ENCODE measurements around the gene PLA2G2D. TPM values are rescaled to one million over a fixed set of nuclear protein-coding genes. Genes with fewer than 3 reads are reported as not detected.

The PLA2G2D gene
- total and polyA plus RNA-seq, 10 of the 15 experiments (the other 5 are each of a cell fraction or from before 2014, with no cell fraction given), result 0.06 to 0.38 (median 0.16) TPM; not detected in 2

- H3K4me1 ChIP-seq (ENCODE audit: control insufficient read depth, insufficient read depth, low read length), result no peaks in the 10 kb centered on the region; the same call in 1 of the 2 replicates
- intact Hi-C loops (cut with micrococcal nuclease; ENCODE audit: unreplicated experiment) (no loop called here), in situ Hi-C loops (cut with MboI) (no loop called here)
- no TSS peak for BruUV-seq (replicated peaks)
- no peaks in the 10 kb centered on the region for H4K20me1 ChIP-seq (ENCODE audit: control insufficient read depth, insufficient read depth)
- H3K4me2 ChIP-seq (ENCODE audit: control insufficient read depth, insufficient read depth), result no peak overlapping the region
- H3K36me3 ChIP-seq (ENCODE audit: control insufficient read depth in 2 of 2, insufficient read depth in 2 of 2, low read length in 1 of 2), result no peaks in the 10 kb centered on the region
- no peaks in the 10 kb centered on the region for H3K27me3 ChIP-seq (replicated peaks in 1 of 2; ENCODE audit: control insufficient read depth in 2 of 2, insufficient read depth in 2 of 2, low read length in 1 of 2)
- no peak overlapping the region for H3K9ac ChIP-seq (ENCODE audit: control insufficient read depth, insufficient read depth, low read length)
- no peaks in the 10 kb centered on the region for H3K9me3 ChIP-seq (replicated peaks; ENCODE audit: control insufficient read depth, insufficient read depth, low read length)
- ChIA-PET SMC1A (ENCODE audit: uncharacterized antibody, unreplicated experiment) (no interaction called here), CTCF (interaction anchor here (0.9 to 1.2 kb wide), 2 partner anchors 24 to 138 kb away, joined by 3 read pairs; no protein-coding TSS in a partner anchor), POLR2A (no interaction called here), RAD21 (ENCODE audit: unreplicated experiment) (interaction anchor here (0.6 kb wide), 1 partner anchor 39 kb away, joined by 3 read pairs; no protein-coding TSS in a partner anchor)
- 44% methylated on average over 3 of the region's 3 CpGs for WGBS (ENCODE audit: insufficient coverage, insufficient replicate concordance, low lambda C conversion rate, missing lambda C conversion rate)
- H3K79me2 ChIP-seq (ENCODE audit: control insufficient read depth, insufficient read depth, low read length), result no peaks in the 10 kb centered on the region
- H3K27ac ChIP-seq (ENCODE audit: control insufficient read depth, insufficient read depth), result no peak overlapping the region
- FAIRE-seq (no peak), DNase-seq (ENCODE audit: low read depth, low spot score) (no peak), ATAC-seq (no peak; the same call in 2 of the 3 replicates)
- no peak overlapping the region for H2AFZ ChIP-seq (ENCODE audit: control insufficient read depth, low read depth, low read length)
- no peak for TF ChIP-seq PAX5 (IDR thresholded peaks at IDR 0.05; ENCODE audit: borderline replicate concordance, low read depth, low read length)
- TF ChIP-seq CREB1 (IDR thresholded peaks at IDR 0.05; ENCODE audit: low read depth), result no peak
- TF ChIP-seq E4F1 (IDR thresholded peaks at IDR 0.05; ENCODE audit: borderline replicate concordance, partially characterized antibody), result no peak
- no peak for TF ChIP-seq HDAC2 (IDR thresholded peaks at IDR 0.05)
- no peak for TF ChIP-seq ELK1 (IDR thresholded peaks at IDR 0.05; ENCODE audit: low read depth, low read length)
- TF ChIP-seq STAT3 (IDR thresholded peaks at IDR 0.05; ENCODE audit: low read depth, low read length), result no peak
- no peak for TF ChIP-seq HDAC6 (IDR thresholded peaks at IDR 0.05; ENCODE audit: unreplicated experiment)
- no peak for TF ChIP-seq ZSCAN29 (IDR thresholded peaks at IDR 0.05)
- TF ChIP-seq HSF1 (IDR thresholded peaks at IDR 0.05; ENCODE audit: low read depth, low read length), result no peak
- TF ChIP-seq BCL11A (IDR thresholded peaks at IDR 0.05; ENCODE audit: low read depth, low read length), result no peak
- no peak for TF ChIP-seq ZNF622 (IDR thresholded peaks at IDR 0.05)
- TF ChIP-seq PML (IDR thresholded peaks at IDR 0.05; ENCODE audit: low read length), result no peak
- H3K4me3 ChIP-seq, result no peak overlapping the region
Measured at GRCh38 chr1:20112279-20113000, 6.9 kb downstream of the PLA2G2D start.
